HepG2 (cell line): ENCODE results near the gene PCBP2. TPM values are rescaled to one million over a fixed set of nuclear protein-coding genes. Genes with fewer than 3 reads are reported as not detected.

Experiments used
- AHDC1 ChIP-seq: sonication (generic); formaldehyde crosslinking; IDR thresholded peaks from 2 replicates; pipeline ENCODE4 v1.5.1; 2020; ENCODE audit warnings: mild to moderate bottlenecking, missing genetic modification reagents, borderline replicate concordance
- ARNT2 ChIP-seq: sonication (generic); formaldehyde crosslinking; IDR thresholded peaks from 2 replicates; pipeline ENCODE4 v1.8.0; 2022; ENCODE audit warnings: mild to moderate bottlenecking, low read depth, missing genetic modification reagents, moderate library complexity
- E2F1 ChIP-seq: sonication (generic); formaldehyde crosslinking; IDR thresholded peaks from 2 replicates; pipeline ENCODE4 v1.5.0; 2020; ENCODE audit warnings: missing genetic modification reagents
- NFKBIZ ChIP-seq: IDR thresholded peaks from 2 replicates; pipeline ENCODE4 v1.6.1; 2018; ENCODE audit warnings: missing genetic modification reagents, missing compliant biosample characterization
- NRL ChIP-seq: sonication (generic); formaldehyde crosslinking; IDR thresholded peaks from 2 replicates; pipeline ENCODE4 v1.5.0; 2020; ENCODE audit warnings: missing genetic modification reagents, mild to moderate bottlenecking, moderate library complexity, borderline replicate concordance
- POLR2AphosphoS2 ChIP-seq: IDR thresholded peaks from 2 replicates; pipeline ENCODE4 v1.6.1; 2011; ENCODE audit warnings: low read depth, low read length, improper control_type of control experiment
- RARA ChIP-seq: IDR thresholded peaks from 2 replicates; pipeline ENCODE4 v1.6.1; 2016; ENCODE audit warnings: missing genetic modification reagents, missing compliant biosample characterization
- SAFB2 ChIP-seq: sonication (generic); formaldehyde crosslinking; IDR thresholded peaks from 2 replicates; pipeline ENCODE4 v1.5.1; 2020; ENCODE audit warnings: missing genetic modification reagents, low read depth, mild to moderate bottlenecking, borderline replicate concordance
- SRF ChIP-seq: IDR thresholded peaks from 2 replicates; pipeline ENCODE4 v1.6.1; 2011; ENCODE audit warnings: mild to moderate bottlenecking, low read depth, low read length, moderate library complexity
- ZNF503 ChIP-seq: sonication (generic); formaldehyde crosslinking; IDR thresholded peaks from 2 replicates; pipeline ENCODE4 v1.4.0; 2020; ENCODE audit warnings: missing genetic modification reagents
- ZNF768 ChIP-seq: sonication (generic); formaldehyde crosslinking; IDR thresholded peaks from 2 replicates; pipeline ENCODE4 v1.4.0; 2020; ENCODE audit warnings: missing genetic modification reagents
- polyA plus RNA-seq, 8 experiments: library from polyadenylated mRNA; depleted of rRNA in 3 of 8; stranded (reverse) in 7 of 8; unstranded in 1 of 8; fragments of >200 nt; fragmentation: Illumina TruSeq in 4 of 8; extraction: Trizol in 4 of 8; gene quantifications; 2 replicates each; pipeline versions ENCODE4 v1.2.1 to v1.2.3, GENCODE V29; 2011 to 2016; ENCODE audit warnings: low read depth in 4 of 8, missing spikeins in 1 of 8, mixed read lengths in 1 of 8; ENCODE audit not compliant: insufficient read depth in 1 of 8
- total RNA-seq, 5 experiments: library from RNA; depleted of rRNA; stranded (reverse); fragments of >200 nt; fragmentation: Illumina TruSeq; extraction: Trizol; gene quantifications; 2 replicates each; pipeline ENCODE4 v1.2.3, GENCODE V29; 2016; ENCODE audit warnings: low read depth in 1 of 5

The PCBP2 gene
- total and polyA plus RNA-seq, 2 of the 13 experiments (the other 11 are each of a cell fraction or from before 2014, with no cell fraction given) = 154 to 345 TPM

DNA sequence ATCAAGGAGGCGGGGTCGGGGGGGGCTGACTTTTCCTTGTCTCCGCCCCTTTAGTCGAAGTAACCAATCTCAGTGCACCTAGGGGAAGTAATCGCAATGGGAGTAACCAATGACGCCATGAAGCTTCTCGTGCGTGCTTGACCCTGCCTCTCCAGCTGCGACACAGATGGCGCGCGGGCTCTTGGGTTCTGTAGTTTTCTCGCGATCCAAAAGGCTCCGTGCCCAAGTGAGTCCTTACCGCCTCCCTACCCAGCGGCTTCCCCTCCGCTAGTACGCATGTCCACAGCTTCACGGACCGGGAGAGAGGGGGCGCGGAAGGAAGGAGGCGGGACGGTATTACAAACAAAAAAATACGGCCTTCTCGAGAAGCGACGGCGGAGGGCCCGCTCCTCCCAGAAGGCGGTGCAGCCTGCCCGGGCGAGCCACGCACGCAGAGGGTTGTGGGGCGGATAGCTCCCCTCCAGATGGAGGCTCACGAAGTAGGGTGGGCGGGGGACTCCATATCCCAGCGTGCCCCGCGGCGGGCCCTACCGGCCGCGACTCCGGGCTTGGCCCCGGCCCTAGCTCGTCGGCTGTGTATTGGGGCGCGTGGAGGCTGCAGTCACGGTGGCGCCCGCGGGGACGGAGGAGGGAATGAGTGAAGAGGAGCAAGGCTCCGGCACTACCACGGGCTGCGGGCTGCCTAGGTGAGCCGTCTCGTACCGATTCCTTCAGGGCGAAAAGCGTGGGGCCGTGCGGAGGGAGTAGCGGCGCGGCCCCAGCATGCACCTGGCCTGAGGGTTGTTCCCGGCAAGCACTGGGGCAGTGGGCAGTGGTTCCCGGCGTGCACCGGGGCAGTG is 49.1 kb downstream of the PCBP2 start, which contains the start of gene TARBP2 (continued):
- TF ChIP-seq AHDC1 (CRISPR knock-in tag) (no peak), E2F1 (CRISPR knock-in tag) (no peak), SAFB2 (CRISPR knock-in tag) (peak; percentile 93; the same call in 1 of the 2 replicates), NFKBIZ (CRISPR knock-in tag) (no peak; the same call in 1 of the 2 replicates), RARA (CRISPR knock-in tag) (no peak; the same call in 1 of the 2 replicates), ARNT2 (peak; percentile 79; the same call in 1 of the 2 replicates), ZNF768 (CRISPR knock-in tag) (peak; percentile 50; the same call in 1 of the 2 replicates), ZNF503 (CRISPR knock-in tag) (peak; percentile 48; the same call in 1 of the 2 replicates), NRL (CRISPR knock-in tag) (peak; percentile 79; the same call in 1 of the 2 replicates), POLR2AphosphoS2 (no peak), SRF (no peak)
